GM08714 (cell line): ENCODE results near the gene ATF5.
"Not testable (repeated sequence)": the region's sequence is repeated elsewhere in the genome, so short reads cannot be mapped to it uniquely, and the experiment has no call there.

ENCODE experiments used
- H3K4me3 ChIP-seq: fragments of 200-500 bp; sonication (Bioruptor generic); 2 replicates; pipeline ENCODE4 v1.5.1; 2014; ENCODE audit warnings: mild to moderate bottlenecking, low read length, inconsistent platforms
- ZNF274 ChIP-seq: IDR thresholded peaks from 2 replicates; pipeline ENCODE4 v1.6.1; 2012; ENCODE audit warnings: mild to moderate bottlenecking, low read depth, low read length

Gene ATF5

GRCh38 chr19:49924004-49924880, 4.8 kb upstream of the ATF5 start:
- TF ChIP-seq ZNF274: no peak
- H3K4me3 ChIP-seq: no peak overlapping the region

GRCh38 chr19:49924881-49925210, 4.2 kb upstream of the ATF5 start:
- not testable (repeated sequence) for H3K4me3 ChIP-seq

GRCh38 chr19:49925486-49925885, 3.5 kb upstream of the ATF5 start:
- no peak overlapping the region for H3K4me3 ChIP-seq
- TF ChIP-seq ZNF274: no peak

GRCh38 chr19:49926515-49926914, 2.5 kb upstream of the ATF5 start:
- no peak overlapping the region for H3K4me3 ChIP-seq
- no peak for TF ChIP-seq ZNF274

- TF ChIP-seq ZNF274: no peak
- H3K4me3 ChIP-seq: peak overlapping the region; percentile 98; the same call in 1 of the 2 replicates
These were observed 1.3 kb upstream of the ATF5 start for GRCh38 chr19:49927526-49928264.

GRCh38 chr19:49929611-49930482, 842 bp downstream of the ATF5 start:
- H3K4me3 ChIP-seq: peak overlapping the region; percentile 98
- TF ChIP-seq ZNF274: no peak

- peak overlapping the region; percentile 16; the same call in 1 of the 2 replicates for H3K4me3 ChIP-seq
- no peak for TF ChIP-seq ZNF274
These were observed 1.5 kb downstream of the ATF5 start for GRCh38 chr19:49930483-49931011.

- H3K4me3 ChIP-seq: no peak overlapping the region
- no peak for TF ChIP-seq ZNF274
These were observed 2.5 kb downstream of the ATF5 start for GRCh38 chr19:49931293-49932040.

GRCh38 chr19:49932041-49932451, 3.0 kb downstream of the ATF5 start:
- no peak for TF ChIP-seq ZNF274
- H3K4me3 ChIP-seq: no peak overlapping the region

- no peak overlapping the region for H3K4me3 ChIP-seq
- no peak for TF ChIP-seq ZNF274
These were observed 3.7 kb downstream of the ATF5 start for GRCh38 chr19:49932731-49933131.

GRCh38 chr19:49933643-49934042, 4.6 kb downstream of the ATF5 start:
- H3K4me3 ChIP-seq: no peak overlapping the region
- no peak for TF ChIP-seq ZNF274

GRCh38 chr19:49936549-49936948, 7.5 kb downstream of the ATF5 start:
- no peak overlapping the region for H3K4me3 ChIP-seq
- no peak for TF ChIP-seq ZNF274

- no peak overlapping the region; the same call in 1 of the 2 replicates for H3K4me3 ChIP-seq
- TF ChIP-seq ZNF274: no peak
These were observed 8.9 kb downstream of the ATF5 start for GRCh38 chr19:49937750-49938381.
